SK-N-SH (cell line): Measurements from ENCODE around the gene CNIH3. TPM values are rescaled to one million over a fixed set of nuclear protein-coding genes. Genes with fewer than 3 reads are reported as not detected.

Experiments
- CTCF ChIA-PET: fragments of 300-600, 350-600 bp; formaldehyde crosslinking; extraction: SDS; loops from one replicate; lab custom pipeline; 2021; lab: Yijun Ruan, JAX
- POLR2A ChIA-PET: fragments of 350-600 bp; sonication (Branson Sonifier 250); formaldehyde crosslinking; extraction: SDS; loops from one replicate; lab custom pipeline; 2020; ENCODE audit warnings: antibody characterized with exemption, inconsistent platforms; lab: Yijun Ruan, JAX
- DNase-seq: peaks from one replicate; pipeline ENCODE4 v3.0.0; 2012
- H2AFZ ChIP-seq: fragments of 200-600 bp; sonication (generic); 2 replicates; pipeline ENCODE4 v1.8.1; 2016; ENCODE audit warnings: antibody characterized with exemption, mild to moderate bottlenecking, low read depth
- H3F3A ChIP-seq: fragments of 200-600 bp; sonication (generic); replicated peaks from 2 replicates; pipeline ENCODE3; 2016; ENCODE audit warnings: antibody characterized with exemption, mild to moderate bottlenecking; ENCODE audit not compliant: insufficient read depth
- H3K27ac ChIP-seq, 2 experiments: fragments of 200-500 bp in 1 of 2; fragments of 200-600 bp in 1 of 2; sonication (Bioruptor generic) in 1 of 2; sonication (generic), shearing (Covaris generic) in 1 of 2; 2 replicates each; pipeline versions ENCODE4 v1.5.1 to v1.6.1; 2014 to 2016; ENCODE audit warnings: low read depth in 2 of 2, inconsistent platforms in 1 of 2, low read length in 1 of 2, mild to moderate bottlenecking in 1 of 2, mixed read lengths in 1 of 2
- H3K27me3 ChIP-seq: fragments of 200-600 bp; sonication (generic), shearing (Covaris generic); 2 replicates; pipeline ENCODE4 v1.6.1; 2016; ENCODE audit warnings: mixed run types; ENCODE audit not compliant: insufficient read depth
- H3K36me3 ChIP-seq, 2 experiments: fragments of 200-500 bp in 1 of 2; fragments of 200-600 bp in 1 of 2; sonication (Bioruptor generic) in 1 of 2; sonication (generic) in 1 of 2; replicated peaks in 1 of 2; 2 replicates each; pipeline versions ENCODE3 to v1.5.1; 2014 to 2016; ENCODE audit warnings: low read length in 1 of 2, mild to moderate bottlenecking in 1 of 2; ENCODE audit not compliant: insufficient read depth in 2 of 2, control insufficient read depth in 1 of 2
- H3K4me1 ChIP-seq, 2 experiments: fragments of 200-500 bp in 1 of 2; fragments of 200-600 bp in 1 of 2; sonication (Bioruptor generic) in 1 of 2; sonication (generic), shearing (Covaris generic) in 1 of 2; 2 replicates each; pipeline versions ENCODE4 v1.5.1 to v1.6.1; 2014 to 2016; ENCODE audit warnings: low read depth in 1 of 2, low read length in 1 of 2, mixed run types in 1 of 2; ENCODE audit not compliant: insufficient read depth in 2 of 2, control insufficient read depth in 1 of 2
- H3K4me2 ChIP-seq: fragments of 200-600 bp; sonication (generic), shearing (Covaris generic); 2 replicates; pipeline ENCODE4 v1.6.1; 2017; ENCODE audit warnings: mixed run types
- H3K4me3 ChIP-seq, 2 experiments: fragments of 200-500 bp in 1 of 2; fragments of 200-600 bp in 1 of 2; sonication (Bioruptor generic) in 1 of 2; sonication (generic), shearing (Covaris generic) in 1 of 2; 2 replicates each; pipeline versions ENCODE4 v1.5.1 to v1.8.1; 2014 to 2016; ENCODE audit warnings: low read depth in 2 of 2, inconsistent platforms in 1 of 2, low read length in 1 of 2, mild to moderate bottlenecking in 1 of 2, mixed read lengths in 1 of 2, moderate library complexity in 1 of 2
- H3K79me2 ChIP-seq: fragments of 200-600 bp; sonication (generic); 2 replicates; pipeline ENCODE4 v1.8.1; 2017; ENCODE audit warnings: mild to moderate bottlenecking; ENCODE audit not compliant: insufficient read depth
- H3K9ac ChIP-seq: fragments of 200-600 bp; sonication (generic); 2 replicates; pipeline ENCODE4 v1.6.1; 2017; ENCODE audit warnings: mixed run types
- H3K9me2 ChIP-seq: fragments of 200-600 bp; sonication (generic); 2 replicates; pipeline ENCODE4 v1.6.1; 2017; ENCODE audit warnings: mixed run types
- H3K9me3 ChIP-seq: fragments of 200-600 bp; sonication (generic); 2 replicates; pipeline ENCODE4 v1.6.1; 2017; ENCODE audit warnings: mixed run types, mild to moderate bottlenecking, moderate library complexity
- H4K20me1 ChIP-seq: fragments of 200-600 bp; sonication (generic); 2 replicates; pipeline ENCODE4 v1.6.1; 2017; ENCODE audit warnings: mild to moderate bottlenecking, mixed run types; ENCODE audit not compliant: insufficient read depth
- ELF1 ChIP-seq: IDR thresholded peaks from 2 replicates; pipeline ENCODE4 v1.4.0; 2012
- EP300 ChIP-seq, 2 experiments: IDR thresholded peaks; 2 replicates each; pipeline versions ENCODE4 v1.4.0 to v1.6.1; 2012; ENCODE audit warnings: borderline replicate concordance in 1 of 2, low read depth in 1 of 2, low read length in 1 of 2
- FOXJ3 ChIP-seq: sonication (generic); formaldehyde crosslinking; IDR thresholded peaks from 2 replicates; pipeline ENCODE4 v1.5.1; 2020; ENCODE audit warnings: mild to moderate bottlenecking, missing genetic modification reagents
- GATA2 ChIP-seq: sonication (generic); formaldehyde crosslinking; IDR thresholded peaks from 2 replicates; pipeline ENCODE4 v1.5.0; 2020; ENCODE audit warnings: mild to moderate bottlenecking, missing genetic modification reagents
- NRF1 ChIP-seq: IDR thresholded peaks from 2 replicates; pipeline ENCODE4 v1.6.1; 2012; ENCODE audit warnings: low read depth, mild to moderate bottlenecking, low read length
- POLR2AphosphoS5 ChIP-seq: IDR thresholded peaks from 2 replicates; pipeline ENCODE4 v1.6.1; 2012; ENCODE audit warnings: low read depth, low read length
- RAD21 ChIP-seq: IDR thresholded peaks from 2 replicates; pipeline ENCODE4 v1.6.1; 2012; ENCODE audit warnings: mild to moderate bottlenecking, low read length
- RFX5 ChIP-seq: IDR thresholded peaks from 2 replicates; pipeline ENCODE4 v1.6.1; 2012; ENCODE audit warnings: mild to moderate bottlenecking, improper control_type of control experiment, low read length
- RXRA ChIP-seq: IDR thresholded peaks from 2 replicates; pipeline ENCODE4 v1.4.0; 2012; ENCODE audit warnings: low read depth, mild to moderate bottlenecking, borderline replicate concordance
- SMC3 ChIP-seq: IDR thresholded peaks from 2 replicates; pipeline ENCODE4 v1.6.1; 2012; ENCODE audit warnings: low read depth, low read length, improper control_type of control experiment
- TCF12 ChIP-seq: IDR thresholded peaks from 2 replicates; pipeline ENCODE4 v1.4.0; 2012
- WGBS: methylation state at CpG from one replicate; pipeline ENCODE4 v1.1.6; 2017; ENCODE audit warnings: low lambda C conversion rate; 5-methylcytosine and 5-hydroxymethylcytosine counted together
- polyA plus RNA-seq, 3 experiments: library from polyadenylated mRNA; depleted of rRNA; stranded (reverse); fragments of >200 nt; gene quantifications; 2 replicates each; pipeline ENCODE4 v1.2.3, GENCODE V29; 2012
- TF ChIP-seq, protein P1 (sequence below): IDR thresholded peaks from 2 replicates; pipeline ENCODE4; 2012
- TF ChIP-seq, protein P2 (sequence below): IDR thresholded peaks from 2 replicates; pipeline ENCODE4 v1.4.0; 2012; ENCODE audit warnings: low read depth, borderline replicate concordance
- TF ChIP-seq, protein P3 (sequence below): fragments of 150-350 bp; IDR thresholded peaks from 2 replicates; pipeline ENCODE4 v1.6.1; 2016; ENCODE audit warnings: mild to moderate bottlenecking, low read depth, low read length
- TF ChIP-seq, protein P4 (sequence below): IDR thresholded peaks from 2 replicates; pipeline ENCODE4 v1.4.0; 2012; ENCODE audit warnings: low read depth, borderline replicate concordance

Gene CNIH3
- polyA plus RNA-seq, 1 of the 3 experiments (the other 2 are of a cell fraction): 18.8 TPM

DNA sequence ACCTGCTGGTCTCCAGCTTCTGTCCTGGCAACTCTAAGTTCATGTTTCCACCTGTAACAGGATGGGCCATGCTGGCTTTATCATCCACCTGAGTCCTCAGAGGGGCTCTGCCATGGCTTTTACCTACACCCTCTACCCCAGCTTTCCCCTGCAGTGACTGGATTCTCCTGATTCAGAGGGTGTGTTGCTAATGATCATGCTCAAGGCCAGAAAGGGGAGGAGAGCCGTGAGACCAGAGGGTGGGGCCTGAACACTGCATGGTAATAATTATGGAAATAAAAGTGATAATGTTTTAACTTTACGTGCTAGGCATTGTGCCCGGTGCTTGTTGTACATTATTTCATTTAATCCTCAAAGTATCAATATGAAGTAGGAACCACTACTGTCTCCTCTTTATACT is 53.3 kb downstream of the CNIH3 start:
- no peak overlapping the region for H3K4me2 ChIP-seq
- peaks cover 7% of the 10 kb centered on the region; the same call in 1 of the 2 replicates for H4K20me1 ChIP-seq
- no peaks in the 10 kb centered on the region for H3F3A ChIP-seq
- H2AFZ ChIP-seq: no peak overlapping the region
- peaks cover 0 to 36% of the 10 kb centered on the region in 2 experiments; a peak in 2 of 4 replicates for H3K4me1 ChIP-seq
- CTCF ChIA-PET: interaction anchor here (0.7 to 1.8 kb wide), 5 partner anchors 25 to 184 kb away, joined by 3 to 8 read pairs (median 4); no protein-coding TSS in a partner anchor
- H3K9ac ChIP-seq: no peak overlapping the region
- H3K27me3 ChIP-seq: no peaks in the 10 kb centered on the region
- no peaks in the 10 kb centered on the region for H3K79me2 ChIP-seq
- H3K27ac ChIP-seq: peak overlapping the region in 1 of 2 experiments; percentile 87; a peak in 2 of 4 replicates
- peaks cover 3 to 4% of the 10 kb centered on the region in 2 experiments for H3K36me3 ChIP-seq
- no peak for DNase-seq
- H3K9me2 ChIP-seq: no peaks in the 10 kb centered on the region
- WGBS: 89% methylated on average over 3 of the region's 3 CpGs
- no peaks in the 10 kb centered on the region for H3K9me3 ChIP-seq
- POLR2A ChIA-PET: no interaction called here
- no peak overlapping the region for H3K4me3 ChIP-seq
- TF ChIP-seq, protein P1, sequence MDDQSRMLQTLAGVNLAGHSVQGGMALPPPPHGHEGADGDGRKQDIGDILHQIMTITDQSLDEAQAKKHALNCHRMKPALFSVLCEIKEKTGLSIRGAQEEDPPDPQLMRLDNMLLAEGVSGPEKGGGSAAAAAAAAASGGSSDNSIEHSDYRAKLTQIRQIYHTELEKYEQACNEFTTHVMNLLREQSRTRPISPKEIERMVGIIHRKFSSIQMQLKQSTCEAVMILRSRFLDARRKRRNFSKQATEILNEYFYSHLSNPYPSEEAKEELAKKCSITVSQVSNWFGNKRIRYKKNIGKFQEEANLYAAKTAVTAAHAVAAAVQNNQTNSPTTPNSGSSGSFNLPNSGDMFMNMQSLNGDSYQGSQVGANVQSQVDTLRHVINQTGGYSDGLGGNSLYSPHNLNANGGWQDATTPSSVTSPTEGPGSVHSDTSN: no peak
- TF ChIP-seq GATA2 (CRISPR knock-in tag): no peak
- no peak for TF ChIP-seq EP300 (IDR thresholded peaks at IDR 0.05; ENCODE audit: borderline replicate concordance in 1 of 2, low read depth in 1 of 2, low read length in 1 of 2)
- TF ChIP-seq, protein P2, sequence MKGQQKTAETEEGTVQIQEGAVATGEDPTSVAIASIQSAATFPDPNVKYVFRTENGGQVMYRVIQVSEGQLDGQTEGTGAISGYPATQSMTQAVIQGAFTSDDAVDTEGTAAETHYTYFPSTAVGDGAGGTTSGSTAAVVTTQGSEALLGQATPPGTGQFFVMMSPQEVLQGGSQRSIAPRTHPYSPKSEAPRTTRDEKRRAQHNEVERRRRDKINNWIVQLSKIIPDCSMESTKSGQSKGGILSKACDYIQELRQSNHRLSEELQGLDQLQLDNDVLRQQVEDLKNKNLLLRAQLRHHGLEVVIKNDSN: no peak
- TF ChIP-seq, protein P3, sequence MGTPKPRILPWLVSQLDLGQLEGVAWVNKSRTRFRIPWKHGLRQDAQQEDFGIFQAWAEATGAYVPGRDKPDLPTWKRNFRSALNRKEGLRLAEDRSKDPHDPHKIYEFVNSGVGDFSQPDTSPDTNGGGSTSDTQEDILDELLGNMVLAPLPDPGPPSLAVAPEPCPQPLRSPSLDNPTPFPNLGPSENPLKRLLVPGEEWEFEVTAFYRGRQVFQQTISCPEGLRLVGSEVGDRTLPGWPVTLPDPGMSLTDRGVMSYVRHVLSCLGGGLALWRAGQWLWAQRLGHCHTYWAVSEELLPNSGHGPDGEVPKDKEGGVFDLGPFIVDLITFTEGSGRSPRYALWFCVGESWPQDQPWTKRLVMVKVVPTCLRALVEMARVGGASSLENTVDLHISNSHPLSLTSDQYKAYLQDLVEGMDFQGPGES: no peak
- no peak for TF ChIP-seq RFX5
- no peak for TF ChIP-seq ELF1
- no peak for TF ChIP-seq POLR2AphosphoS5
- no peak for TF ChIP-seq SMC3
- no peak; the same call in 1 of the 2 replicates for TF ChIP-seq FOXJ3 (CRISPR knock-in tag)
- TF ChIP-seq NRF1: no peak
- TF ChIP-seq RAD21: no peak
- no peak for TF ChIP-seq TCF12
- TF ChIP-seq, protein P4, sequence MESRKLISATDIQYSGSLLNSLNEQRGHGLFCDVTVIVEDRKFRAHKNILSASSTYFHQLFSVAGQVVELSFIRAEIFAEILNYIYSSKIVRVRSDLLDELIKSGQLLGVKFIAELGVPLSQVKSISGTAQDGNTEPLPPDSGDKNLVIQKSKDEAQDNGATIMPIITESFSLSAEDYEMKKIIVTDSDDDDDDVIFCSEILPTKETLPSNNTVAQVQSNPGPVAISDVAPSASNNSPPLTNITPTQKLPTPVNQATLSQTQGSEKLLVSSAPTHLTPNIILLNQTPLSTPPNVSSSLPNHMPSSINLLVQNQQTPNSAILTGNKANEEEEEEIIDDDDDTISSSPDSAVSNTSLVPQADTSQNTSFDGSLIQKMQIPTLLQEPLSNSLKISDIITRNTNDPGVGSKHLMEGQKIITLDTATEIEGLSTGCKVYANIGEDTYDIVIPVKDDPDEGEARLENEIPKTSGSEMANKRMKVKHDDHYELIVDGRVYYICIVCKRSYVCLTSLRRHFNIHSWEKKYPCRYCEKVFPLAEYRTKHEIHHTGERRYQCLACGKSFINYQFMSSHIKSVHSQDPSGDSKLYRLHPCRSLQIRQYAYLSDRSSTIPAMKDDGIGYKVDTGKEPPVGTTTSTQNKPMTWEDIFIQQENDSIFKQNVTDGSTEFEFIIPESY: no peak
- TF ChIP-seq RXRA: no peak
